ENCODE data around the gene ZNF324B.
"Not testable (repeated sequence)": the region's sequence is repeated elsewhere in the genome, so short reads cannot be mapped to it uniquely, and the experiment has no call there.

ZNF324B gene

DNA sequence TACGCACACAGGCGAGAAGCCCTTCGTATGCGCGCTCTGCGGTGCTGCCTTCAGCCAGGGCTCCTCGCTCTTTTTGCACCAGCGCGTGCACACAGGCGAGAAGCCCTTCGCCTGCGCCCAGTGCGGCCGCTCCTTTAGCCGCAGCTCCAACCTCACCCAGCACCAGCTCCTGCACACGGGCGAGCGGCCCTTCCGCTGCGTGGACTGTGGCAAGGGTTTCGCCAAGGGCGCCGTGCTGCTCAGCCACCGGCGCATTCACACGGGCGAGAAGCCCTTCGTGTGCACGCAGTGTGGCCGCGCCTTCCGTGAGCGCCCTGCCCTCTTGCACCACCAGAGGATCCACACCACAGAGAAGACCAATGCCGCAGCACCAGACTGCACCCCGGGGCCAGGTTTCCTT lies 4.7 kb downstream of the ZNF324B start:
- no peak for FAIRE-seq

DNA sequence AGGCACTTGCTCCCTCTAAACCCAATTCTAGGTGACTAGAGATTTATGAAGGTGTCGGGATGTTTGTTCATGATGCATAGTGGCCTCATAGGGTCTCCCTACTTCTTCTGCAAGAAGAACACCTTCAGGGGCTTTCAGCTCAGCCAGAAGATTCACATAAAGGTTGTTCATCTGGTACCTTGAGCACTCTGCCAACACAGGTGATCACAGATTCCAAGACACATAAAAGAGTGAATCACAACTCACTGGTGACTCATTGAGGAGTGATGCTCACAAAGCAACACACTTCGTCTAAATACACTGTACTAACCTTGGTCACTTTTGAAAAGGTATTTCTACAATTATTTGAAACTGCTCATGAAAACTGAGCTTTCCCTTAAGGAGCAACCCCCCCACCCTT lies 8.6 kb downstream of the ZNF324B start:
- no peak for FAIRE-seq

DNA sequence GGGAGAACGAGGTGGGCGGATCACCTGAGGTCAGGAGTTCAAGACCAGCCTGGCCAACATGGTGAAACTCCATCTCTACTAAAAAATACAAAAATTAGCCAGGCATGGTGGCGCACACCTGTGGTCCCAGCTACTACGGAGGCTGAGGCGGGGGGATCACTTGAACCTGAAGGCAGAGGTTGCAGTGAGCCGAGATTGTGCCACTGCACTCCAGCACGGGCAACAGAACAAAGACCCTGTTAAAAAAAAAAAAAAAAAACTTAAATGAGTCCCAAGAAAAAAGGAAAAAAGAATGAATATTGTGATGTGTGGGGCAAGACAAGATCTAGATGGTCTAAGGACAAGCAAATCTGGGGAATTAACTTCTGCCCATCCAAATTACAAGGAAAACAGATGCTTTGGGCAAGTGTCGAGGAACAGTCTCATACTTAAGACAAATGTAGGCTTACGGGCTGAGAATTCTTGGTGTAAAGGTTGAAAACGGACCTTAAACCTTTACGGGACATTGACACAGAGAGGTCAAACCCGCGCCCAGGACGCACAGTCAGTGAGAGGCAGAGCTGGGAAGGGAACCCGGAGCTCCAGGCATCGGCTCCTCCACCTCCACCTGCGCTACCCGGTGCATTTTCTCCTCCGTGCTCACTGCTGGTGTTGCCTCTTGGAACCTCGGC lies 14.8 kb downstream of the ZNF324B start:
- no peak for FAIRE-seq

DNA sequence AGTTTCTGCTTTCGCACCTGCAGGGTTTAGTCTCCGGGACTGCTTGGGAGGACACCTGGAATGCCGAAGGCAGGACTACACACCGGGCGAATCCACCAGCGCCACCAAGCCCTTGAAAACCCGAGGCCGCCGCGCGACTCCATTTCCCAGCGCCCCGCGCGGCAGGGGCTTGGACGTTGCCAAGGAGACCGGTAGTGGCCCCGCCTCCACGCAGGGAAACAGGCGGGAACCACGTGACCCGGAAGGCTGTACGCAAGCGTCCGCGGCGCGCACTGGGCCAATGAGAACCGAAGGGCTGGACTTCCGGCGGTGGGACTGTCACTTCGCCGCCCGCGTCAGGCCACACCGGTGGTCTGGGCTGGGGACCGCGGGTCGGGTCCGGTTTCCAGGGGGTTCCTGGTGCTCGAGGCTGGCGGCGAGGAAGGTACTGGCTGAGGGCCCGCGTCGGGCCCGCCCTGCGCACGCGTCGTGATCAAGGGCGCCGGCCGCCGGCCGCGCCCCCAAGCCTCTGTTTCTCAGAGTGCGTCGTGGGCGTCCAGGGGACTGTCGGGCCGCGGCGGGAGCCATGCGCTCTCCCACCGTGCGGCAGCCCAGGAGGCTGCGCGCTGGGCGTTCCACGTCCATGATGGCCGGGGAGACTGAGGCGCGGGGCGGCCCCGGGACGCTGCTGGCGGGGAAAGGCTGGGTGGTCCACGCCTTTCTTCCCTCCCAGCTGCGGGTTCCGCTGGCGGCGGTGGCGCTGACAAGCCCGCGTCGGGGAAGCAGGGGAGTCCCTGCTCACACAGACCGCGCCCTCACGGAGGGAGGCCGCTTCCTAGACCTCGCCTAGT lies 15.6 kb downstream of the ZNF324B start, which contains the start of gene ZNF324:
ZNF324 (plus strand) TSS at position 321 of the 830 bp plus-strand sequence. CDS start 2,106 bp downstream, outside the sequence.
- FAIRE-seq: peak; percentile 96

DNA sequence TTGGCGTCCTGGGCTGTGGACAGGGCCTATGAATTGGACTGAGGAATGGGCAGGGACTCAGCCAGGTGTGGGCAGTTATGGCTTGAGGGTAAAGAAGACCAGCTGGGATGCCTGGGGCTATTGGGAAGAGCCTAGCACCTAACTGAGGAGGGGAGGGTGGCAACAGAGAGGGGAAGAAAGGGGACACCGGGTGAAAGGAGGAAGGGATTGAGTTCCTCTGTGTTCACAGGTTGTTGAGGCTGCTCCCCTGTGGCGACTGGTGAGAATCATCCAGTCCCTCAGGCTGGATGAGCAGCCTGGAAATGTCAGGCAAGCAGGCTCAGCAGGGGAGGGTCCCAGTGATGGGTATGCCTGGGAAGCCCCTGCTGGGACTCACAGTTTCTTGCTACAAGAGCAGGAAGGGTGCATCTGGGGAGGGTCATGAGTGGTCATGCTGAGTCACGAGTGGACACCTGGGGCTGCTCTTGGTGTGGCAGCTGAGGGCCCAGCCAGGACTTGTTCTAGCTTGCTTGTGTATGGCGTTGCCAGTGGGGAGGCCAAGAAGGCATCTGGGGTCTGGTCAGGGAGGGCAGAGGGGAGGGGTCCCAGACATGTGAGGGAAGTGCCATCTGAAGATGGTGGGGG lies 16.9 kb downstream of the ZNF324B start:
- no peak for FAIRE-seq

DNA sequence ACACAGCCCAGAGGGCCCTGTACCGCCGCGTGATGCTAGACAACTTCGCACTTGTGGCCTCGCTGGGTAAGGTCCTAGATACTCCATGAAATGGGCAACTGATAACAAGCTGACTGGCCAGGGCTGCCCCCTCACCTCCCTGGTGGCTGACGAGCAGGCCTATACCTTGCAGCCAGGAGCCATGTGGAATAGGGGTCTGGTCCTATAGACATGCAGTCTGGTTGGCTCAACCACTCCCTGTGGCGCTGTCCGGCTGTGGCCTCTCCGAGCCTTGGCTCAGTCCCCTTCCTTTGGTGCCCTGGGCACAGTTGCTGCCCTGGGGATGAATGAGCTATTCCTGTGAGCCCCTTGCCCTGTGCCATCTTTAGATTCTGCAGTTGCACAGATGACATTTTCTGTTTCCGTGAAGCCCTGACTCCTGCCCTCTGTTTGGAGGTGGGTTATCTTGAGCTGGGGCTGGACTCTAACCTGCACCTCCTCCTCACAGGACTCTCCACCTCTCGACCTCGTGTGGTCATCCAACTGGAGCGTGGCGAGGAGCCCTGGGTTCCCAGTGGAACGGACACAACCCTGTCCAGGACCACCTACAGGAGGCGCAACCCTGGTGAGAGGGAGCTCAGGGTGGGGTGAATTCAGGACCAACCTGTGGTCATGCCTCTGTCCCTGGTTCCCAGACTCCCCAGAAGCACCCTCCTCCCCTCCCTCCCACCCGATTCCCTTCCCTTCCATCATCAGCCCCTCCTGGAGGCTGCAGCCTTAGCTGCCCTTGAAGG lies 18.0 kb downstream of the ZNF324B start:
- no peak for FAIRE-seq

DNA sequence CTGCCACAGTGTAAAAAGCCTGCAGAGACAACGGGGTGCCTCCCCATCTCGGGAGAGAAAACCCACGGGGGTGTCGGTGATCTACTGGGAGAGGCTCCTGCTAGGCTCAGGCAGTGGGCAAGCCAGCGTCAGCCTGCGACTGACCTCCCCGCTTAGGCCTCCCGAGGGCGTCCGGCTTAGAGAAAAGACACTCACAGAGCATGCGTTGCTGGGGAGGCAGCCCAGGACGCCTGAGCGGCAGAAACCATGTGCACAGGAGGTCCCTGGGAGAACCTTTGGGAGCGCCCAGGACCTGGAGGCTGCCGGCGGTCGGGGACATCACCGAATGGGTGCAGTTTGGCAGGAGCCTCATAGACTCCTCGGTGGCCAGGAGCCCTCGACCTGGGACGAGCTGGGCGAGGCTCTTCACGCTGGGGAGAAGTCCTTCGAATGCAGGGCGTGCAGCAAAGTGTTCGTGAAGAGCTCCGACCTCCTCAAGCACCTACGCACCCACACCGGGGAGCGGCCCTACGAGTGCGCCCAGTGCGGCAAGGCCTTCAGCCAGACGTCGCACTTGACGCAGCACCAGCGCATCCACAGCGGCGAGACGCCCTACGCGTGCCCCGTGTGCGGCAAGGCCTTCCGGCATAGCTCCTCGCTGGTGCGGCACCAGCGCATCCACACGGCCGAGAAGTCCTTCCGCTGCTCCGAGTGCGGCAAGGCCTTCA lies 19.6 kb downstream of the ZNF324B start:
- FAIRE-seq: not testable (repeated sequence)

DNA sequence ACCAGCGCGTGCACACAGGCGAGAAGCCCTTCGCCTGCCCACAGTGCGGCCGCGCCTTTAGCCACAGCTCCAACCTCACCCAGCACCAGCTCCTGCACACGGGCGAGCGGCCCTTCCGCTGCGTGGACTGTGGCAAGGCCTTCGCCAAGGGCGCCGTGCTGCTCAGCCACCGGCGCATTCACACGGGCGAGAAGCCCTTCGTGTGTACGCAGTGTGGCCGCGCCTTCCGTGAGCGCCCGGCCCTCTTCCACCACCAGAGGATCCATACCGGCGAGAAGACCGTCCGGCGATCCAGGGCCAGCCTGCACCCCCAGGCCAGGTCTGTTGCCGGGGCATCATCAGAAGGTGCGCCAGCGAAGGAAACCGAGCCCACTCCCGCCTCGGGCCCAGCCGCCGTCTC lies 20.3 kb downstream of the ZNF324B start:
- FAIRE-seq: no peak

DNA sequence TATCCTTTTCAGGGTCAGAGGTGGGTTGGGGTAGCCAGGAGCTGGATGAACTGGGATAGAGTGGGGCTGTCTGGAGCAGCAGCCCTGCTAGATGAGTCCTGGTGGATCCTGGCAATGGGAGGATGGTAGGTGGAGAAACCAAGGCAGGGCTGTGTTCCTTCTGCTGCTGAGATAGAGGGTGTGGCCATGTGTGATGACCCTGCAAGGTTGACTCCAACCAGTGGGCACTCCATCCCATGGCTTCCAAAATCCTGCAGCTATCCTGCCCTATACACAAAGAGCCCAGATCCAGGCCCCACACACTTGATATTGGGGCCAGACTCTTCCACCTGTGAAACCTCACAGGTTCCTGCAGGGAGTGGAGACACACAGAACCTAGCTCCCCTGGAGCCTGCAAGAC lies 22.4 kb downstream of the ZNF324B start:
- FAIRE-seq: no peak

DNA sequence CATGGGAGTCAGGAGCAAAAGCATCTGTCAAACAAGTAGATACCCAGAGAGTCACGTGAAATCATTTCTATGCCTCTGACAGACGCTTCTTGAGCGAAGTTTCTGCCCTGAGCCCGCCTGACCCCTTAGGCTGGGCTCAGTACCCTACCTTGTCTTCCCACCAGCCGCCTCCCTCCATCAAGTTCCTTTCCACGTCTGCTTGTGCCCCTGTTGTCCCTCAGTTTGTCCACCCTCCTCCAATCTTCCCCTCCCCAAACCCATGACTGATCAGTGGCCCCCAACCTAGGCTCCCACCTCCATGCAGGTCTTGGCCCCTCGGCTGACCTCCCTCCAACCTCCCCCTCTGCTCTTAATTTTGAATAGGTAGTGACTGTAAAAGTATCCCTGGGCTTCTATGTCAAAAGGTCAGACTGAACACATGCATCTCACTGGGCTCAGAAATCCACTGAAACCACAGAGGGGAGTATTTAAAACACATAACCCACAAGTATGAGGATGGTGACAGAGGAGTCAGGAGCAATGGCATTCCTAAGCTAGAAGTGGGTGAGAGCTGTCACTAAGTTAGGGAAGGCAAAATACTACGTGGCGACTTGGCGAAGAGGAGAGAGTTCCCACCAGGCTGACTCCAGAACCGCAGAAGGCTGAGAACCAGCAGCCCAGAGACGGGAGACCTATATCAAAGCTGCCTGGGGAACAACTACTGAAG lies 23.0 kb downstream of the ZNF324B start:
- no peak for FAIRE-seq

DNA sequence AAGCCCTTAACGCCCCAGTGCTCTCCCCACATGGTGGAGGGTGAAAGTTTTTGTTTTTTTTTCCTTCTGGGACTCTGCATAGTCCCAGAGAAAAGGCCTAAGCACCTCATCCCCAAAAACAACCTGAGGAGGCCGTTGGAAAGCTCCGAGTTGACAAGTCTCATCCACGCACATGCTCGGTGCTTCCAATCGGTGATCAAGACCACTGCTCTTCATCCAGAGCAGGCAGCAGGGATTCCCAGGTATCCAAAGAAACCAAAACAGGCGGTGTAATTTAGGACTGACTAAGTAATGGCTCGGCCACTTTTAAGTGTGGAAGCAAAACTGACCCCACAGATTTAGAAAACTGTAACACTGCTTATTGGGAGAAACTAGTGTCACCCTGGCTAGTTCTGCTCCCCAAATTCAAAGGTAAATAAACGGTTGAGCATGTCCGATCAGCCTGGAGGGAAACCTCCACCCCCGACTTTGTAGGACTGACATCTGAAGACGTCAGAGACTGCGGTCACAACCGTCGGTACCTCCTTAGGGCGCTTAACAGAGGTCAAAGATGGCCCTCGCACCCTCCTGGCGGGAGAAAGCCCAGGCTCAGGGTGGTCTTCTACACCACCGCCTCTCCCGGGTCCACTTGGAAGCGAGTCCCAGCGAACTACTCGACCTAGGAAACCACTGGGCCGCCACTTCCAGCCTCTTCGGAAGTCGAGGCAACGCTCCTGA lies 23.7 kb downstream of the ZNF324B start:
- FAIRE-seq: no peak

DNA sequence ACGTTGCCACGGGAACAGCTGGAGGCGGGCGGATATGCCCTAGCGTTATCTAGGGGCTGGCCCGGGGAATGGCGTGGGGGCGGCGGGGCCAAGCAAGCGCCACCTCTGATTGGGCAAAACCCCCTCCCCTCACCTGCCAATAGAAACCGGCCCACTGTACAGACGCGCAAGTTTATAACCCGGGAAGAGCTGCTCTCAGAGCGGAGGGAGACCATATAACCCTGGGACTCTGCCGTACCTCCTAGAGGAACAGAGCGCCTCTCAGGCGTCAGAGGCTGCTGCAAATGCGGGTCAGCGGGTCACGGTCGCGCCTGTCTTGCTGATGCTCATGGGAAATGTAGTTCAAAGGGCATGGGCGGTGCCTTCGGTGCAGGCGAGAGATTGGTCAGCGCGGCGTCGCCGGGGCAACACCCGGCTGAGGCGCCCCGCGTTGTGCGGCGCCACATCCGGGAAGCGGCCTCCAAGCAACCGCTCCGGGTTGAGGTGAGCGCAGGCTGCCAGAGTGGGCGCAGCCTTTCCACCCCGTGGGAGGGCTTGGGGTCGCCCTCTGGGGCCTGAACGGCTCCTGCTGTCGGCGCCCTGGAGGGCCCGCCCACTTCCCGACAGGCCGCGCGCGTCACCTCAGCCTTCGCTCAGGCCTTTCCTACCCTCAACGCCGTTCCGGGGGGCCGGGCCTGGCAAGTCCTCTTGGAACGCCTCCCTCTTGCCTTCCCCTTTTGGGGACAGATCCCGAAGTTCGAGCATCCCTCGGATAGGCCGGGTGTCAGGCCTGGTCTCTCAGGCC lies 24.5 kb downstream of the ZNF324B start, which contains the start of gene ZNF446:
ZNF446 (plus strand) TSS at position 639 of the 784 bp plus-strand sequence. CDS start 867 bp downstream, outside the sequence.
- peak; percentile 98 for FAIRE-seq

DNA sequence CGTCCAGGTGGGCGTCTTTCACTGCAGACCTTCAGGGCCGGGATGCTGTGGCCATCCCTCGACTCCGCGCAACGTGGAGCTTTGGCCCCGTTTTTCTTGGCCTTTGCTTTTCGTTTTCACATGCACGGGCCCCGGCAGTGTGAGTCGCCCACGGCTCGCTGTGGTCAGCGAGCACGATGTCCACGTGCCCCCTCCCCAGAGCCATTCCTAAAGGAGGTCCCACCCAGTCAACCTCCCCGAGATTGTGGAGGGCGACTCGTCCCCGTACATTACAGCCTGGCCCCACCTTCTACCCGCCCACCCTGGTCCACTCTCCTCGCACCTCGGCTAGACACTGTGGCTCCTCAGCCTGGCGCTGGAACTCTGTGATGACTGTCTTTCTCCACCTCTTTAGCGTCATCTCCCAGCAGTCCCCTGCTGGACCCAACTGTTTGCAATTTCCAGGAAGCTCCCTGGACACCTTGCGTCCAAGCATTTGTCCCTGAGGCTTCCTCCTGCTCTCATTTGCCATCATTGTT lies 25.1 kb downstream of the ZNF324B start:
- FAIRE-seq: no peak

DNA sequence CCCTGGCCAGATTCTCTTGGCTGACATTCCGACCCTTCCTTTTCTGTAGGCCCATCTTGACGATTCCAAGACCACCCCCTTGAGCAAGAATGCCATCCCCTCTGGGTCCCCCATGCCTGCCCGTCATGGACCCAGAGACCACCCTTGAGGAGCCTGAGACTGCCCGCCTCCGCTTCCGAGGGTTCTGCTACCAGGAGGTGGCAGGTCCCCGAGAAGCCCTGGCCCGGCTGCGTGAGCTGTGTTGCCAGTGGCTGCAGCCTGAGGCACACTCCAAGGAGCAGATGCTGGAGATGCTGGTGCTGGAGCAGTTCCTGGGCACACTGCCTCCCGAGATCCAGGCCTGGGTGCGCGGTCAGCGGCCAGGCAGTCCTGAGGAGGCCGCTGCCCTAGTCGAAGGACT lies 25.7 kb downstream of the ZNF324B start:
- FAIRE-seq: no peak

DNA sequence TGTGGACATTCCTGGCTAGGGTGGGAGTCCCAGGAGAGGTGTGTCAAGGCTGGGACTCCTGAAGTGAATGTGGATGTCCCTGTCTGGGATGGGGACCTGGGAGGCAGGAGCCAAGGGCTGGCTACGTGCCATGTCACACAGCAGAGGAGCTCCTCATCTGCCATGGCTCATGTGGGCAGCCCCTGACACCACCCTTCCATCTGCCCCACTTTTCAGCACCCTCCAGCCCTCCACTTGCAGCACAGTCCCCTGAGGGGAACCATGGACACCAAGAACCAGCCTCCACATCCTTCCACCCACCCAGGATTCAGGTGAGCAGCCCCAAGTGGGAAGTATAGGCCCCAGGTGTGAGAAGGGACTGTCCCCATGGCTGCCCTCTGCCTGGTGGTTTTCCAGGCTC lies 26.4 kb downstream of the ZNF324B start:
- no peak for FAIRE-seq

DNA sequence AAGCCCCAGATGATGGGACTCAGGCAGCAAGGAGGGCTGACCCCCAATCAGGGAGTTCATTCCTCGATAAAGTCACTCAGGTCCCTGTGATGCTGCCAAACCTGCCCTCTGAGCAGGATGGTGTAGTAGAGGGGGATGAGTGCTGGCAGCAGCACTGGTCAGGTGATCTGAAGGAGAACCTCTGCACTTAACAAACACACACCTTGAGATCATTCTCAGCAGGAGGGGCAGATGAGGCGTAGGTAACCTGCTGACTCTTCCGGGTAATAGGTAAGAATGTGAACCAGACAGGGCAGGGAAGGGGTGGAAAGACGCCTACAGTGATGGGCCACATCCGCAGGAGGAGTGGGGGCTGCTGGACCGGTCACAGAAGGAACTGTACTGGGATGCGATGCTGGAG lies 27.9 kb downstream of the ZNF324B start:
- FAIRE-seq: no peak

DNA sequence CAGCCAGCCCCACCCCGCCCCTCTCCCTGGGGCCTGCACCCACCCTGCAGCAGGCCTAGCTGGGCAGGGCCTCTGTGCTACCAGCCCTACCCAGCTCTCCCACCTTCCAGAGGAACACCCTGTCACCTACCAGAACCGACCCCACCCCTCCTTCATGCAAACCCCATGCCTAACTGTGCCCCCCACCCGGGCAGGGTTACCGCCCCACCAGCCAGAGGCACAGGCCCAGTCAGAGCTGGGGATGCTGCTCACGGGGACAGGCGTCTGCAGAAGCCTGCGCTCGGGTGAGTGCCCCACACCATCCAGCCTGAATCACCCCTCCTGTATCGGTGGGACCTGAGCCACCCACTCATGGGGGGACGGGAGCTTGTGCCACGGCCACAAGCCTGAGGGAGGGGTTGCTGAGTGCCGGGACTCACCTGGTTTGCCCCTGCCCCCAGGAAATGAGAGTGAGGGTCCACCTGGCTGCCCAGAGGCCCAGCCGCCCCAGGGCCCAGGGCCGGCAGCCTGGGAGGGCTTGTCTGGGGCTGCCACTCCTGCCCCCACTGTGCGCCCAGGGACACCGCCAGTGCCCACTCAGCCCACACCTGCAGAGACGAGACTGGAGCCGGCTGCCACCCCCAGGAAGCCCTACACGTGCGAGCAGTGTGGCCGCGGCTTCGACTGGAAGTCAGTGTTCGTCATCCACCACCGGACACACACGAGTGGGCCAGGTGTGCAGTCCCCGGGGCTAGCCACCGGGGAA lies 28.5 kb downstream of the ZNF324B start:
- FAIRE-seq: no peak

DNA sequence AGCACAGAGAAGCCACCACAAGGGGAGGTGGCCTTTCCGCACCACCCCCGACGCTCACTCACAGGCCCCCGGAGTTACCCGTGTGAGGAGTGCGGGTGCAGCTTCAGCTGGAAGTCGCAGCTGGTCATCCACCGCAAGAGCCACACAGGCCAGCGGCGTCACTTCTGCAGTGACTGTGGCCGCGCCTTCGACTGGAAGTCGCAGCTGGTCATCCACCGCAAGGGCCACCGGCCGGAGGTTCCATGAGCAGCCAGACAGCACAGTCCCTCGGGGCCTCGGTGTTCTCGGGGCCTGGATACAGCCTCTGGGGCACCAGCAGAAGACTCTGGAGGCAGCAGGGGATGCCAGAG lies 29.0 kb downstream of the ZNF324B start:
- FAIRE-seq: no peak

DNA sequence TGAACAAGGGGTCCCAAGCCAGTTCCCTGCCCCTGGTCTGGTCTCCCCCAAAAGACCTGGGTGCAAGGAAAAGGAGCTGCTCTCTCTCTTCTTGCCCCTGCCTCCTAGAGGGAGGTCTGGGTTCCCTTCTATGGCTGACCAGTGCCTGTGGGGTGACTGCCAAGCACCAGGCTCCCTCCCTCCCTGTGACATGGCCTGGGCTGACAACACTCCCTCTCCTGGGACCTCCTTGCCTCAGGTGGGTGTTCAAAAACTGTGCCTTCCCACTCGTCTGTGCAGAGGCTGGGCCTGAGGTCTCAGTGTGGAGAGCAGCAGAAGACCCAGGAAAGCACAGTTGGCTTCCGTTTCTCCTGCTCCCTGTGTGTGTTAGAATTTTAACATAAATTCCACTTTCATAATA lies 29.4 kb downstream of the ZNF324B start:
- no peak for FAIRE-seq
